Stimulated activated CD4-positive, alpha-beta T cell treated with anti-CD3 and anti-CD28 coated beads, Interleukin-15, amount 100 ng/mL, for 24 hours (primary cell): ENCODE data around the gene TMEM151A.

Experiments
- DNase-seq: peaks from one replicate; pipeline ENCODE4 v3.0.0-alpha.2; 2020

TMEM151A gene

DNA sequence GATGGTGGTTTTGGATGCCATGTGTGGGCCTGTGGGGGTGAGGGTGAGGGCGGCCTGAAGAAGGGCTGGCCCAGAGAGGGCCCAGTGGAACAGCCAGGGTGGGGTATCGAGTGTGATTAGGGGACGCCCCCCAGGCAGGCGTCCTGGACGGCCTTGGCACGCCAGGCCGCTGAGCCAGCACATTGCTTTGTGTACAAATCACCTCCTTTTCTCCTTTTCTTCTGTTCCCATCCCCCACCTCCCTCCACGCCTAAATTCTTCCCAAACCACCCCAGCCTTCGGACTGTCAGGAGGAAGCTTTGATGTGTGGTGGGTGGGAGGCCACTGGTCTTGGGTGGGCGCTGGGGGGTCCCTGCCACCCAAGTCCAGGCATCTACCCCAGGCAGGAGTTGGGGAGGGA is 33.0 kb downstream of the TMEM151A start:
- DNase-seq, result no peak

DNA sequence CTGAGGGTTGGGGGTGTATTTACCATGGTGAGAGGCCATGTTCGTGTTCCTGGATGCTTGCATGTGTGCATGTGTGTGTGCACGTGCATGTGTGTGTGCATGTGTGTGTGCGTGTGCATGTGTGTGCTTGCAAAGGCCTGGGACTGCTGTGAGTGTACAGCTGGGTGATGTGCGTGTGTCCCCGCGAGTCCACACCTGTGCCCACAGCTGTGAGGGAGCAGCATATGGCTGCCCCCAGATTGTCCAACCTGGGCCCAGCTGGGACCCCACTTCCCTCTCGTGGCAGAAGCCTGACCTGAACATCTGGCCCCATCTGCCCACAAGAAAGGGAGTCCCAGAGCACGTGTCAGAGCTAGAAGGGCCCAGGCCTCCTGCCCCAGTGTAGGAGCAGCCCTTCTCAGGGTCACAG is 33.6 kb downstream of the TMEM151A start:
- no peak for DNase-seq

DNA sequence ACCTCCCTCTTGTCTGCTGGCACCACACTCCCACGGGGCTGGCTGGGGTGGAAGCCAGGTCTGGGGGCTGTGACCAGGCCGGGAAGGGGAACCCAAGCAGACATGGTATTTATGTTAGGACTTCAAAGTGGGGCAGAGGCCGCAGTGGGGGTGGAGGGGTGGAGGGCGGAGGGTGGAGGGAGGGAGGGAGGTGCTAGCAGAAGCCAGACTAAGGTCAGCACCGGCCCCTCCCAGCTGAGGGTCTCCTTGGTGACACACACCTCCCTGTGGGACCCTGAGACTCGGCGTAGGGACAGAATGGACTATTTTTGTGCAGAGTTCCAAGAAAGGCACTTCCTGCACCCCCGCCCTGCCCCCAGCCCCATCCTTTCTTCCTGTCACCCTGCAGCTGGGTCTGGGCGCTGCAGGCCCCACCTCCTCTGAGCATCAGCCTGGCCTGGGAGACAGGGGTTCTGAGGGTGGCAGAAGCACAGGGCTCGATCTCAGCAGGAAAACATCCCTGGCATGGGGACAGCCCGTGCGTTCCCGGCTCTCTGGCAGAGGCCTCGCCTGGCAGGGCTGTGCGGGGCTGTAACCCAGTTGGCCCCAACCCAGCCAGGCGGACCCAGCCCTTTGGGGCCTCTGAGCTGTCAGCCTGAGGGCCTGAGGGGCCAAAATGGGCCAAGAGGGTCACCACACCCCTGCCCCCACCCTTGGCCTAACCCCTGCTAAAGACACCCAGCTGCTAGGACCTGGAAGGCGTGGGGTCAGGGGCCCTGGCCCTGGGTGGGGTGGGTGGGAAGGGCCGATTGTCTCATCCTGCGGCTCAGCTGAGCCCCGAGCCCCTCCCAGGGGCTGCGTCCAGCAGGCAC is 34.8 kb downstream of the TMEM151A start:
- peak; percentile 39 for DNase-seq

DNA sequence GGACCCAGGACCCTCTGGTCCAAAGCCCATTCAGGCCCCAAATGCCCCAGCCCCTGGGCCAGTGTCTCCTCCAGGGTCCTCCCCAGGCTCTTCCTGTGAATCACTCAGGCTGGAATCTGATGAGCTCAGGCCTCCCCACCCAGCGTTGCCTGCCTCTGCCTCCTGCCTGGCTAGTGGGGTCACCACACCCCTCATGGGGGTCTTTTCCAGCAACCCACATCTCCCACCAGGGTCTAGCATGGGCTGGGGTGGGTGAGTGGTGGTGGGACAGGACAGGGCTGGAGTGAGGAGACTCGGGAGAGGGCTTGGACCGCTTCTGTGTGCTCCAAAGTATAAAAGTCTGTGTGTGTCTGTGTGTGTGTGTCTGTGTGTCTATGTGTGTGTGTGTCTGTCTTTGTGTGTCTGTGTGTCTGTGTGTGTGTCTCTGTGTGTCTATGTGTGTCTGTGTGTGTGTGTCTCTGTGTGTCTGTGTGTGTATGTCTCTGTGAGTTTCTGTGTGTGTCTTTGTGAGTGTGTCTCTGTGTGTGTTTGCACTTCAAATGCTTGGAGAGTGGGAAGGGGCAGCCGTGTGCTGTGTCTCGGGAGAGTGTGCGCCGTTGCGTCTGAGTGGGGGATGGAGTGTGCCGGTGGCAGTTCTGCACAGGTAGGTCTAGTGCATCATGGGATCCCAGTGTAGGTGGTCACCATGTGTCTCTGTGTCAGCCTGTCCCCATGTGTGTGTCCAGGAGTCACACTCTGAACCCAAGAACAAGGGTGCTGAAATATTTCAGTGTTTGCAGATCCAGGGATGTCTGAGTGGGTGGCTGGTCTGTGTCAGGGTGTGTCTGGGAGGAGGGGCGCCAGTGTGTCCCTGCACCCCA is 35.7 kb downstream of the TMEM151A start:
- DNase-seq, result no peak

DNA sequence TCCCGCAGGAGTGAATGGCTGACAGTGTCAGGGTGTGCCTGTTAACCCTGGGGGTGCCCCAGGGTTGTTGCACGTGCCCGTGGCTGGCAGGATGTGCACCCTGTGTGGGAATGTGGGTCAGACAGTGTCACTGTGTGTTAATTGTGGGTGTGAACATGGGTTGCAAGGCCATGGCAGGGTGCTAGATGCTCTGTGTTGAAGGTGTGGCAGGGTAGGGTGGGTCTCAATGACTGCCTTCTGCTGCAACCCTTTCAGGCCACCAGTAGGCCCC is 36.3 kb downstream of the TMEM151A start:
- DNase-seq, result peak; percentile 29

DNA sequence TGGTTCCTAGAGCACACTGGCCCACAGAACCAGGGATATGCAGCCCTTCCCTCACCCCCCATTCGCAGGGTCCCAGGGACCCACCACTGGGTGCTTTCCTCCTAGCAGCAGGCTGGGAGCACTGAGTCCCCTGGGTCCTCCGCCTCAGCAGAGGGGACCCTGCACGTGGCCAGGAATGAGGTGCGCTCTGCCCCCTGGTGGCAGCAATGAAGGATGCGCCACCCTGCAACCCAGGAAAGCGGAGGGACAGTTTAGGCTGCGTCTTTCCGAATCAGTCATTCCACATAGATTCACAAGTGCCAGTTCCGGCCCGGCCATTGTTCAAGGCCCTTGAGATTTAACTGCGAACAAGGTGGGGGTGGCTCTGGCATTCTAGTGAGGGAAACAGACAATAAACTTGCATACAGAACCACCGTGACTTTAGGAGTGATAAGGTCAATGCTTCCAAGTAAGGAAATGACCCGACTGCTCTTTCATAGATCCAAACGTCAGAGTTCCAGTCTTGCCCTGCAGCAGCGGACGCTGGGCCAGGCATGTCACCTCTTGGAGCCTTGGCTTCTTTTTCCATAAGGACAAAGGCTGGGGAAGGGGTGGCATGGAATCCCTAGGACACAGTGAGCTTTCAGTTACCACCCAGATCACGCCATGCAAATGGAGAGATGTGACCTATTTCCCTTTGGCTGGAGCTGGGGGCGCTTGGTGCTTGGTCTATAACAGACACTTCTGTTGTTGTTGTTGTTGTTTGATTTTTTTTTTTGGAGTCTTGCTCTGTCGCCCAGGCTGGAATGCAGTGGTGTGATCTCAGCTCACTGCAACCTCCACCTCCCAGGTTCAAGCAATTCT is 36.8 kb downstream of the TMEM151A start:
- DNase-seq, result peak; percentile 88

DNA sequence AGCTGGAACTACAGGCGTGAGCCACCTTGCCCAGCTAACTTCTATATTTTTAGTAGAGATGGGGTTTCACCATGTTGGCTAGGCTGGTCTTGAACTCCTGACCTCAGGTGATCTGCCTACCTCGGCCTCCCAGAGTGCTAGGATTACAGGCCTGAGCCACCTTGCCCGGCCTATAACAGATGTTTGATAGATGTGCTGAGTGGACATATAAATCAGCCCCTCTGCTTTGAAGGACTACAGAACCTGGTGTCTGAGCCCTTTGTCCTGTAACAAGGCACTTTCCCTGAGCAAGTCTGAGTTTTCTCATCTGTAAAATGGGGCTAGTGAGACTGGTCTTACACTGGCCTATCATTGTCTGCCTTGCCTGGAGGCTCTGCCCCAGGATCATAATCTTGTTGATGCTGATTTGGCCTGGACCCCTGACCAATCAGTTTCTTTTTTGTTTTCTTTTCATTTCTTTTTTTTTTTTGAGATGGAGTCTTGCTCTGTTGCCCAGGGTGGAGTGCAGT is 37.5 kb downstream of the TMEM151A start:
- DNase-seq, result no peak

DNA sequence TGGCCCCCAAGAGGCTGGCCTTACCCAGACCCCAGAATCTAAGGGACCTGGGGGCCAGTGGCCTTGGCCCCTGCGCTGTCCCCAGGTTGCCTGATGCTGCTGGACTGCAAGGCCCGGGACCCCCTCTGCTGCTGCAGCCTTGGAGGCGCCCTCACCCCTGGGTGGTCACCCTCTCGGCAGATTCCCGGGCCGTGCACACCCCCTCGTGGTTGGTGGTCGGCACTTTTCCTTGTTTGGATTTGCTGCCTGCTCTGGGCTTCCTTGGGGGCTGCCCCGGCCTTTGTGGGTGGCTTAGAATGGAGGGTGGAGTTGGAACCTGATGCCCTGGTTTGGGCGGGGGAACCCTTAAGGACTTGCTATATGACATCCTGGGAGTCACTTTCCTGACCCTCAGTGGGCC is 39.2 kb downstream of the TMEM151A start:
- no peak for DNase-seq

DNA sequence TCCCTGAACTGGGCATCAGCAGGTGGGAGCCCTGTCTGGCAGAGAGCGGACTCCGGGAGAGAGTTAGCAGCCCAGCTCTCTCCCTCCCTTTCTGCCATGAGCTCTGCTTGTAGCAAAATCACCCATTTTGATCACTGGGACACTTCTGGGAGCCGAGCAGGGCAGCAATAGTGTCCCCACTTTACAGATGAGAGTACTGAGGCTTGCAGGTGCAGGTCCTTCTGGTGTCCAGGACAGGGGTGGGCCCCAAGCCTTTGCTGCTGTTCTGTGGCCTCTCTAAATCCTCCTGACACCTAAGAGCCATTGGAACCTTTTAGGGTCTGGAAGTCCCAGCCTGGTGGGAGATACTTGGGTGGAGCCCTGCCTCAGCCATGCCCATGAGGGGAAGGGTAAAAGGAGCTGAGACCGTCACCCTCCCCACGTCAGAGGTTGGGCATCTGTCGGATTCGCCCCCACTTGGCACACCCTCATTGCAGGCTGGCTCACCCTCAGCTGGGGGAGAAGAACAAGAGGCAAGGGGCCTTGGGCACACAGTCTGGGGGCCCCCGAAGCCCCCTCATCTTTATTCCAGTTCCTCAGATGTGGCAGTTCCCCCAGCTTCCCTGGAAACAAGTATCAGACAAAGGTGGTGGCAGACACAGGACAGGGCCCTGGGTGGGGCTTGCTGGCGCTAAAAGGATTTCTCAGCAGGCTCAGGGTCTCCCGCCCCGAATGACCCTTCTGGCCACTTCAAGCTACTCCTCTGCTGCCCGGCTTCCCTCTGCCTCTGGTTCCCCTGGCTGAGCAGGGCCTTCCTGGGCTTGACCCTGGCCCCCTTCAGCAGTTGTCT is 40.1 kb downstream of the TMEM151A start:
- no peak for DNase-seq

DNA sequence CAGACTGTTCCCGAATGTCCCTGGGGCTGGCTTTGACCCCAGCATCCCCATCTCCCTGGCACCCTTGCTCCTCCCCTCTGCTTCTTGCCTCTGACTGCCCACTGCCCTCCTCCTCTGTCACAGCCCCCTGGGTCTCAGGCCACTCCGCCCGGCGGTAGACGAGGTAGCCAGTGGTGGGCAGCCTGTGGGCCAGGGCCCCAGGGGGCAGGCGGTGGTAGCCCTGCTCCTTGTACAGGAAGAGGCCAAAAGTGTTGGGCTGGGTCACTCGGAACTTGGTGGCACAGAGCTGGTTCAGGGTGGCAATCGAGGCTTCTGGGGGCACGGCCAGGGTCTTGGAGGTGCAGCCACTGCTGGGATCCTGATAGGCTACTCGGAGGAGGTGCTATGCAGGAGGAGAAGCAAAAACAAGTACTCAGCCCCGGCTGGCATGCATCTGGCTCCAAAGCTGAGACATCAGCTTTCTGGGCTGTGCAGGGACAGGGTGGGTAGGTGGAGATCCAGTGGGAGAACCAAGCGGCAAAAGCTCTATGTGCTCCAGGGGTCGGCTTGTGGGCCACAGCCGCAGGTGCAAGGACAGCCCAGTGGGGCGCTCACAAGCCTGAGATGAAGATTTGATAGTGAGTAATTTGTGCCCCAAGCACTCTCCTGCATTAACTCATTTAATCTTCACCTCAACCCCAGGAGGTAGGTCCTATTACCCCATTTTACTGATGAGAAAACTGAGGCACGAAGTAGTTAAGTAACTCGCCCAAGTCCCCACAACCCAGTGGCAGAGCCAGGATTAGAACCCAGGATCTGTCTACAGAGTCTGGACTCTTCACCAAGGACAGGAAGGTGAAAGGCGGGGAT is 40.9 kb downstream of the TMEM151A start:
- DNase-seq, result no peak

DNA sequence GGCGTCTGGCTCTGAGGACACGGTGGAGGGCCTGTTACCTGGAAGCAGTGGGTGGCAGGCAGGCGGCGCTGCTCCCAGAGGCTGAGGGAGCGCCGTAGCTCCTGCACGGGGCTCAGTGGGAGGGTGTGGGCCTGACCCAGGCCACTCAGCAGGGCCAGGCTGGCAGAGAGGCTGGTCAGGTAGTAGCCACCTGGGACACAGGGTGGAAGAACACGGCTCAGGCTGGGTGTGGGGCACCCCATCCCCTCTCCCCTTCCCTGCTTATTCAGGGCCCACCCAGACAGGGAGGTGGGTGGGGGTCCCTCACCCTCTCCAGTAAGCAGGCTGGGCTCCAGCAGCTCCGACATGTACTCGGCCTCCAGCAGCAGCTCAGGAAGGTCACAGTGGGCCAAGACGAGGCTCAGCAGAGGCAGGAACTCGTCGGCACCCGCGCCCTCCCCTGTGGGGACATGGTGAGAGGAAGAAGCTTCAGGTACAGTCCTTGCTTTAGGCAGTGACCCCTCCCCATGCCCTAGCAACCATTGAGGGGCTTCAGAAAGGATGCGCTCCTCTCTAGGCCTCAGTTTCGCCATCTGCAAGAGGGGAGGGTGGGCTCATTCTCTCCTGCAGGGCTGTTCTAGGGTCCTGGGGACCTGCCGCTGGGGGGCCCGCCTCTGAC is 41.7 kb downstream of the TMEM151A start:
- no peak for DNase-seq

DNA sequence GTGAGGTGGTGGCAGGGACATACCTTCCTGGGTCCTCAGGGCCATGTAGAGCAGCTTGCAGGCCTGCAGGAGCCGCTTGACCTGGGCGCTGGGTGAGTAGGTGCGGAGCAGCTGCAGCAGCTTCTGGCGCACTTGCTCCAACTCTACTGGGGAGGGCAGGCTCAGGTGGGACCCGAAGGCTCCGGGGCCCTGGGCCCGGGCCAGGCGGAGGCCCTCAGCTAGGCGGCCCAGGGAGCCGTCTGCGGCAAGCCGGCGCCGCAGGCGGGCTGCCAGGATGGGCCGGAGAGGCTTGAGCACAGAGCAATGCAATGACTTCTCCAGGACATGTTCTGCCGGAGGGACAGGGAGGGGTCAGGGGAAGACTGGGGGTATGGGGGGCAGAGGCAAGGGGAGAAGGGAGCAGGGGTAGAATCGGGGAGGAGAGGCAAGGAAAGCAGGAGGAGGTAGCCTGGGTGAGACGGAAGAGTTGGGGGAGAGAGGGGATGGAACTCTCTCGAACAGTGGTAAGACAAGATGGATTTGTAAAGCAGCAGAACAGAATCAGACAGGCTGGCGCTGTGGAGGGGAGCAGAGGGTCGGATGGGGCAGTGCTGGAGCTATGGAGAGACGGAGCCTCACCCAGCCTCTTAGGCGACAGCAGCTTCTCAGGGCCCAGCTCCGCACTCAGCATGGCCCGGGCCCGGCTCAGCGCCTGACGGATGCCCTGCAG is 42.4 kb downstream of the TMEM151A start:
- DNase-seq, result no peak

DNA sequence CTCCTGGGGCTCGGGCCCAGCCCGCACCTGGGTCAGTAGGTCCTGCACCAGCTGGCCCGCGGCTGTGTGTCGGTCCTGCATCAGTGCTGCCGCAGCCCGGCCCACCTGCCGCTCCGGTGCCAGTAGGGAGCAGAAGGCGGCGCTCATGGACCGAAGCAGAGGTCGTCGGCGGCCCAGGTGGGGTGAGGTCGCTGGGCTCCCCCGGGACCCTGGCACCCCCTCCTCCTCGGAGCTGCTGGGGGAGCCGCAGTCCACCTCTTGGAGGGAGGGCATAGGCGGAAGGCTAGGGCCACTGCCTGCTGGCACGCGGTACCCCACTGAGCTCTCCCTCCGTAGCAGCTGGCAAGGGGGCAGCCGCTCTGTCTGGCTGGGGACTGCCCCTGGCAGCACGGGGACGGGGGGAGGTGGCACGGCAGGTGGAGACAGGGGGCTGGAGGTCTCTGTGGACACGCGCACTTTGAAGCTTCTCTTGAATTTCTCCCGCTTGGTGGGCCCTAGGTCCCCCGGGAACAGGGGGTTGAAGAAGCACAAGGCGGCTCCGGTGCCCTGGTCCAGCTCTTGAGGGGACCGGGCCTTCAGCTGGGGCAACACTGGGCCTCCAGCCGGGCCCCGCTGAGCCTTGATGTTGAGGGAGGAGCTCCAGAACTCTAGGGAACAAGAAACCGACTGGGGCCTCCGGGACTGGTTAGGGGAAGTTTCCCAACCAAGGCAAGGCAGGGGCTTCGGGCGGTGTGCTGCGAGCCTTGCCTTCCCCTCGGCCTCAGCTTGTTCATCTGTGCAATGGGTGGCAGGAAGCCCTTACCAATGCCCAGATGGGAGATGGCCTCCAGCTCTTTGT is 43.1 kb downstream of the TMEM151A start:
- no peak for DNase-seq

DNA sequence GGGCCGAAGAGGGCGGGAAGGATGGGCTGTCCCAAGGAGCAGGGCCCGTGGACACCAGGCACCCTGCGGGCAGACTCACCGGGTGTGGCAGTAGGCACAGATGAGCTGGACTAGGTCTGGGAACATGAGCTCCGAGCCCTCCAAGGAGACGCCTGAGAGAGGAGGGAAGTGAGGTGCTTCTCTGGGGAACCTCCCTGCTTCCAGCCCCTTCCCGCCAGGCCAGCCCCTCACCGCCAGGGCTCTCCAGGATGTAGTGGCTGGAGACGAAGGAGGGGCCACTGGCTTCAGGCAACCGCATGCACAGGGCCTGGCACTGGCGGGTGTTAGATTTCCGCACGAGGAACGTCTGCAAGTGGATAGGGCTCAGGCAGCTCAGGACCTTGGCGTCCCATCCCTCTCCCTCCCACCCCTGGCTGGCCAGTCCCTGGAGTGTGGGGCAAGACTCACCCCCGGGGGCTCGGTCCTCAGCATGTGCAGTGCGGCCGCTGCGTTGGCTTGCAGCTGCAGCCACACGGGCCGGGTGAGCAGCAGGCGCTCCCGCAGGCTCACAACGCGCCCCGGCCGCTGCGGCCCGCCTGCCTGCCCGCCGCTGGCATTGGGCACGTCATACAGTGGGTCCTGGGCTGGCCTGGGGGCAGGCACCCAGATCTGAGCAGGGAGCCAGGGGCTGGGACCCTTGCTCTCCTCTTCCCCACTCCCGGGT is 44.0 kb downstream of the TMEM151A start:
- no peak for DNase-seq

DNA sequence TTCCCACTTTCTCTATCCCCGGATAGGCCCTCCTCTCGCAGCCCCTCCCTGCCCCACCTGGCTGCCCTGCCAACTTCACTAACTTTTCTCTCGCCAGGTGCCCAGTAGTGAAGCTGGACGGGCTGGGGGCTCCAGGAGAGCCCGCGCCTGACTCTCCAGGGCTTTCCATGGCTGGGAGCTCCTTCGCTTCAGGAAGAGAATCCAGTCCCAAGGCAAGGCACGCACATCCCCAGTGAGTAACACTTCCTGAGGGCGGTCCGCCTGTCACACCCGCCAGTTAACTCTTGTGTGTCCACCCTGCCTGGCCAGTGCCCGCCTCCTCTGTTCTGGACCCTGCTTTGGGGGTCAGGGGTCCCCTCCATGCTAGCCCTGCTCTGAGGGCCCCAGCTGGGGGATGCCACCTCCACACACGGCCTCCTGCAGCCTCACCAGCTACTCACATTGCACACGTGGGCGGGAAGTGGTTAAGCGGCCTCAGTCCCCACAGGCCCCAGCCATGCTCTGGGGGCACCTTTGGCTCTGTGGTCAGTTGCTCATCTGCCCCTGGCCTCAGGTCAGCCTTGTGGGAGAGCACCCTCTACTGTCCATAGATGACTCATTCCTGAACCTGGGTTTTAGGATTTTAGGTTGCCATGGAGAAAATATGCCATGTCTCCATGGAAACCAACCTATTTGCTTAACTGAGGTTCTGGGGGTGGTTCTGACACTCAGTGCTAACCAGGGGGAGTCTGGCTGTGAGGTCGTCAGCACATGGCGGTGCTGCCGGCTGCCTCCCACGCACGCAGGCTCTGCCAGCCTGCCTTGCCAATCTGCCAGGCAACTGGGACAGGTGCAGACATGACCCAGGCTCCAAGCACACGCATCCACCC is 44.8 kb downstream of the TMEM151A start, which contains the start of gene RIN1:
Gene RIN1 (minus strand): TSS at position 201 of the 869 bp plus-strand sequence. CDS start 32 bp downstream, at position 169.
- peak; percentile 77 for DNase-seq

DNA sequence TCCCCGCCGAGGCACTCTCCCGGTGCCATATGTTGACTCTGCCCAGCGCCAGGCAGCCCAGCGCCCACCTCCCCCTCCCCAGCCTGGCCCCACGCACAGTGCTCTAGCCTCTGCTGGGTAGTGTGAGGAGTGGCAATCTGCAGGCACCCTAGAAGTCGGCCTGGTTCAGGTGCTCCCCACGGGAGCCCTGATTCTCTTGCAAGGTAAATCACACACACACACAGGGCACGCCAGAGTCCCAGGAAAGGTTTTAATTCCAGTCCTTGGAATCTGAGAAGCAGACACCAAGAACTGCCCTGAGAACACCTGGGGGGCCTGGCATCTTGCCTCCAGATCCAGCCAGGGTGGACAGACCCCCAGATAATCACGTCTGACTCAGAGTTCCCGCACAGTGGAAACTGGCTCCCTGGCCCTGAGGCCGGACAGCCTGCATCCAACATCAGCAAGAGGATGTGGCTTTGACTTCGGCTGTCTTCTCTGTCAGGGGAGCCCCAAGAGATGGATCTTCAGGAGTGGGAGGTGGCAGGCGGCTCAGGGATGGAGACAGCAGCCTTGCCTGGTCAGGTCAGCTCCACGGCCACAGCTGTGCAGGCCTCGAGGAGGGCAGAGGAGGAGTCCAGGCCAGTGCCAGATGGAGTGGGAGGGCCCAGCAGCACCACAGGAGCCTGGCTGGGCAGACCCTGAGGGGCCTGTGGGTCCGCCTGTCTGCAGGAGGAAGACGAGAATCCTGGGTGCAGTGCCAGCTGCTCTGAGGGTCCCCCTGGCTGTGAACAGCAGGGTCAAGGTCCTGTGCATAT is 45.6 kb downstream of the TMEM151A start:
- no peak for DNase-seq
